HEK293 (cell line): ENCODE measurements around the gene SLC31A1.

Experiments used
- OVOL3 ChIP-seq: fragments of 450-650 bp; formaldehyde crosslinking; IDR thresholded peaks from 2 replicates; pipeline ENCODE4 v1.5.1; 2016; ENCODE audit warnings: missing biosample characterization, missing genetic modification characterization
- PRDM1 ChIP-seq: fragments of 450-650 bp; formaldehyde crosslinking; IDR thresholded peaks from 2 replicates; pipeline ENCODE4; 2016; ENCODE audit warnings: missing biosample characterization, missing genetic modification characterization
- SP2 ChIP-seq: fragments of 450-650 bp; formaldehyde crosslinking; IDR thresholded peaks from 2 replicates; pipeline ENCODE4 v1.5.1; 2016; ENCODE audit warnings: missing biosample characterization, missing genetic modification characterization
- YY1 ChIP-seq: fragments of 450-650 bp; formaldehyde crosslinking; IDR thresholded peaks from 2 replicates; pipeline ENCODE4 v1.5.1; 2018; ENCODE audit warnings: missing biosample characterization, missing genetic modification characterization
- ZFP69B ChIP-seq: fragments of 450-650 bp; formaldehyde crosslinking; IDR thresholded peaks from 2 replicates; pipeline ENCODE4 v1.5.1; 2016; ENCODE audit warnings: missing biosample characterization, missing genetic modification characterization
- ZNF121 ChIP-seq: fragments of 450-650 bp; formaldehyde crosslinking; IDR thresholded peaks from 2 replicates; pipeline ENCODE4 v1.5.1; 2016; ENCODE audit warnings: missing biosample characterization, missing genetic modification characterization
- ZNF174 ChIP-seq: fragments of 450-650 bp; formaldehyde crosslinking; IDR thresholded peaks from 2 replicates; pipeline ENCODE4 v1.5.0; 2017; ENCODE audit warnings: missing biosample characterization, mild to moderate bottlenecking, missing genetic modification characterization
- ZNF211 ChIP-seq: fragments of 450-650 bp; formaldehyde crosslinking; IDR thresholded peaks from 2 replicates; pipeline ENCODE4 v1.5.1; 2016; ENCODE audit warnings: low read depth, missing biosample characterization, missing genetic modification characterization
- ZNF274 ChIP-seq, 2 experiments: fragments of 200-500 bp in 1 of 2; fragments of 450-650 bp in 1 of 2; sonication (Bioruptor generic) in 1 of 2; formaldehyde crosslinking in 1 of 2; IDR thresholded peaks; 2 replicates each; pipeline versions ENCODE4 v1.5.1 to v1.6.1; 2014 to 2016; ENCODE audit warnings: borderline replicate concordance in 1 of 2, inconsistent platforms in 1 of 2, low read length in 1 of 2, missing biosample characterization in 1 of 2, missing genetic modification characterization in 1 of 2
- ZNF302 ChIP-seq: fragments of 450-650 bp; formaldehyde crosslinking; IDR thresholded peaks from 2 replicates; pipeline ENCODE4 v1.5.1; 2016; ENCODE audit warnings: missing biosample characterization, missing genetic modification characterization, low read depth
- ZNF37A ChIP-seq: fragments of 450-650 bp; IDR thresholded peaks from 2 replicates; pipeline ENCODE4 v1.5.1; 2018; ENCODE audit warnings: missing biosample characterization, missing genetic modification characterization
- ZNF394 ChIP-seq: fragments of 450-650 bp; formaldehyde crosslinking; IDR thresholded peaks from 2 replicates; pipeline ENCODE4 v1.5.1; 2016; ENCODE audit warnings: missing biosample characterization, missing genetic modification characterization, mild to moderate bottlenecking, moderate library complexity, borderline replicate concordance
- ZNF404 ChIP-seq: fragments of 450-650 bp; formaldehyde crosslinking; IDR thresholded peaks from 2 replicates; pipeline ENCODE4 v1.5.1; 2017; ENCODE audit warnings: missing biosample characterization, missing genetic modification characterization
- ZNF629 ChIP-seq: fragments of 450-650 bp; formaldehyde crosslinking; IDR thresholded peaks from 2 replicates; pipeline ENCODE4 v1.5.1; 2017; ENCODE audit warnings: missing biosample characterization, missing genetic modification characterization
- ZNF658 ChIP-seq: fragments of 450-650 bp; formaldehyde crosslinking; IDR thresholded peaks from 2 replicates; pipeline ENCODE4; 2016; ENCODE audit warnings: missing biosample characterization, missing genetic modification characterization
- ZNF664 ChIP-seq: fragments of 450-650 bp; formaldehyde crosslinking; IDR thresholded peaks from 2 replicates; pipeline ENCODE4 v1.5.1; 2016; ENCODE audit warnings: missing biosample characterization, missing genetic modification characterization
- TF ChIP-seq, protein P1 (sequence below): fragments of 450-650 bp; formaldehyde crosslinking; optimal IDR thresholded peaks from 2 replicates; pipeline ENCODE3; 2016; ENCODE audit warnings: missing biosample characterization, mild to moderate bottlenecking, missing genetic modification characterization
- TF ChIP-seq, protein P2 (sequence below): fragments of 450-650 bp; formaldehyde crosslinking; IDR thresholded peaks from 2 replicates; pipeline ENCODE4 v1.5.1; 2016; ENCODE audit warnings: missing biosample characterization, missing genetic modification characterization
- TF ChIP-seq, protein P3 (sequence below): fragments of 450-650 bp; formaldehyde crosslinking; IDR thresholded peaks from 2 replicates; pipeline ENCODE4 v1.5.1; 2016; ENCODE audit warnings: missing biosample characterization, missing genetic modification characterization
- TF ChIP-seq, protein P4 (sequence below): fragments of 450-650 bp; formaldehyde crosslinking; IDR thresholded peaks from 2 replicates; pipeline ENCODE4 v1.5.1; 2017; ENCODE audit warnings: missing biosample characterization, missing genetic modification characterization
- TF ChIP-seq, protein P5 (sequence below): fragments of 450-650 bp; formaldehyde crosslinking; IDR thresholded peaks from 2 replicates; pipeline ENCODE4 v1.5.0; 2017; ENCODE audit warnings: missing biosample characterization, missing genetic modification characterization, borderline replicate concordance
- TF ChIP-seq, protein P6 (sequence below): fragments of 450-650 bp; IDR thresholded peaks from 2 replicates; pipeline ENCODE4 v1.5.1; 2018; ENCODE audit warnings: missing biosample characterization, mild to moderate bottlenecking, missing genetic modification characterization
- TF ChIP-seq, protein P7 (sequence below): fragments of 450-650 bp; formaldehyde crosslinking; IDR thresholded peaks from 2 replicates; pipeline ENCODE4 v1.5.1; 2016; ENCODE audit warnings: missing biosample characterization, missing genetic modification characterization
- TF ChIP-seq, protein P8 (sequence below): fragments of 450-650 bp; formaldehyde crosslinking; IDR thresholded peaks from 2 replicates; pipeline ENCODE4 v1.5.1; 2016; ENCODE audit warnings: missing biosample characterization, missing genetic modification characterization

SLC31A1 gene

DNA sequence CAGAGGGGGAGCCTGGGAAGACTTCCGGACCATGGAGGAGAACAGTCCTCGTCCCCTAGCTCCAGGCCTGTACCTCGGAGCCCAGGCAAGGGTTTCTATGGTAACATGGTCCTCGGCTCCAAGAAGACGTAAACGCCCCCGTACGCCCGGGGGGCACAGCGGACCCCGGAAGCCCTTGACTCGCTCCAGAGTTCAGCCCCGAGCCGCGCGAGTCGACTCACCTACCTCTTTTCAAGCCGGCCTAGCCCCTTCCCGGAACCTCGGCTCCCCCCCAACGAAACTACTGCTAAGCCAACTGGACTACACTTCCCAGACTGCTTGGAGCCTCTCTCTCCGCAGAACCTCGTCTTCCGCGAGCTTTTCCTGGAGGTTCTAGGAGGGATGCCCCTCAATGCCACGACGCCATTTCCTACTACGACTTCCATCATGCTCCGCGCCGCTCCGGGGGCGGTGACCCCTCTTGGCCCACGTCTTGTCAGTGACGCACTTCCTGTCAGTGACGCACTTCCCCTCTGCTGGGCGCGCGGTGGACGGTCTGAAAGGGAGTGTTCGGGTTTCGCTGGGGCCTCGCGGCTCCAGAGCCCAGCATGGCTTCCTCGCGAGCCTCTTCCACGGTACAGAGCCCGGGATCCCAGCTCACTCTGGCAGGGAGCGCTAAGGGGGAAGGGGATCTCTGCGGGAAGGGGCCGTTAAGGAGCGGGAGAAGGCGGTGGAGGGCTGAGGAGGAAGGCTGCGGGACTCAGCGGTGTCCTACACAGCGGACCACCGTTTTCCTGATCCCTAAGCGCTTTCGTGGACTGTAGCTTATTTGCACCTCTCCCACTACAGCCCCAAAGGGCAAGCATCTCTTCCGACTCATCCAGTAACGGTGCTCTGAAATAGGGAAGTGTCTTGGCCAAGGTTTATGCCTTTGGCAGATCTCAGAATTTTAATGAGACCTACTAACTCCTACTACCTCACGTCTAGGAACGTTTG lies 54.1 kb downstream of the SLC31A1 start, which contains the start of the genes CDC26 and PRPF4 (continued):
- TF ChIP-seq, protein P1, sequence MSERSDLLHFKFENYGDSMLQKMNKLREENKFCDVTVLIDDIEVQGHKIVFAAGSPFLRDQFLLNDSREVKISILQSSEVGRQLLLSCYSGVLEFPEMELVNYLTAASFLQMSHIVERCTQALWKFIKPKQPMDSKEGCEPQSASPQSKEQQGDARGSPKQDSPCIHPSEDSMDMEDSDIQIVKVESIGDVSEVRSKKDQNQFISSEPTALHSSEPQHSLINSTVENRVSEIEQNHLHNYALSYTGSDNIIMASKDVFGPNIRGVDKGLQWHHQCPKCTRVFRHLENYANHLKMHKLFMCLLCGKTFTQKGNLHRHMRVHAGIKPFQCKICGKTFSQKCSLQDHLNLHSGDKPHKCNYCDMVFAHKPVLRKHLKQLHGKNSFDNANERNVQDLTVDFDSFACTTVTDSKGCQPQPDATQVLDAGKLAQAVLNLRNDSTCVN (tag by site-specific recombination): peak; percentile 48
- peak; percentile 53; the same call in 1 of the 2 replicates for TF ChIP-seq ZNF121
- TF ChIP-seq, protein P2, sequence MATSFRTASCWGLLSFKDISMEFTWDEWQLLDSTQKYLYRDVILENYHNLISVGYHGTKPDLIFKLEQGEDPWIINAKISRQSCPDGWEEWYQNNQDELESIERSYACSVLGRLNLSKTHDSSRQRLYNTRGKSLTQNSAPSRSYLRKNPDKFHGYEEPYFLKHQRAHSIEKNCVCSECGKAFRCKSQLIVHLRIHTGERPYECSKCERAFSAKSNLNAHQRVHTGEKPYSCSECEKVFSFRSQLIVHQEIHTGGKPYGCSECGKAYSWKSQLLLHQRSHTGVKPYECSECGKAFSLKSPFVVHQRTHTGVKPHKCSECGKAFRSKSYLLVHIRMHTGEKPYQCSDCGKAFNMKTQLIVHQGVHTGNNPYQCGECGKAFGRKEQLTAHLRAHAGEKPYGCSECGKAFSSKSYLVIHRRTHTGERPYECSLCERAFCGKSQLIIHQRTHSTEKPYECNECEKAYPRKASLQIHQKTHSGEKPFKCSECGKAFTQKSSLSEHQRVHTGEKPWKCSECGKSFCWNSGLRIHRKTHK (tag by site-specific recombination): no peak
- TF ChIP-seq, protein P3, sequence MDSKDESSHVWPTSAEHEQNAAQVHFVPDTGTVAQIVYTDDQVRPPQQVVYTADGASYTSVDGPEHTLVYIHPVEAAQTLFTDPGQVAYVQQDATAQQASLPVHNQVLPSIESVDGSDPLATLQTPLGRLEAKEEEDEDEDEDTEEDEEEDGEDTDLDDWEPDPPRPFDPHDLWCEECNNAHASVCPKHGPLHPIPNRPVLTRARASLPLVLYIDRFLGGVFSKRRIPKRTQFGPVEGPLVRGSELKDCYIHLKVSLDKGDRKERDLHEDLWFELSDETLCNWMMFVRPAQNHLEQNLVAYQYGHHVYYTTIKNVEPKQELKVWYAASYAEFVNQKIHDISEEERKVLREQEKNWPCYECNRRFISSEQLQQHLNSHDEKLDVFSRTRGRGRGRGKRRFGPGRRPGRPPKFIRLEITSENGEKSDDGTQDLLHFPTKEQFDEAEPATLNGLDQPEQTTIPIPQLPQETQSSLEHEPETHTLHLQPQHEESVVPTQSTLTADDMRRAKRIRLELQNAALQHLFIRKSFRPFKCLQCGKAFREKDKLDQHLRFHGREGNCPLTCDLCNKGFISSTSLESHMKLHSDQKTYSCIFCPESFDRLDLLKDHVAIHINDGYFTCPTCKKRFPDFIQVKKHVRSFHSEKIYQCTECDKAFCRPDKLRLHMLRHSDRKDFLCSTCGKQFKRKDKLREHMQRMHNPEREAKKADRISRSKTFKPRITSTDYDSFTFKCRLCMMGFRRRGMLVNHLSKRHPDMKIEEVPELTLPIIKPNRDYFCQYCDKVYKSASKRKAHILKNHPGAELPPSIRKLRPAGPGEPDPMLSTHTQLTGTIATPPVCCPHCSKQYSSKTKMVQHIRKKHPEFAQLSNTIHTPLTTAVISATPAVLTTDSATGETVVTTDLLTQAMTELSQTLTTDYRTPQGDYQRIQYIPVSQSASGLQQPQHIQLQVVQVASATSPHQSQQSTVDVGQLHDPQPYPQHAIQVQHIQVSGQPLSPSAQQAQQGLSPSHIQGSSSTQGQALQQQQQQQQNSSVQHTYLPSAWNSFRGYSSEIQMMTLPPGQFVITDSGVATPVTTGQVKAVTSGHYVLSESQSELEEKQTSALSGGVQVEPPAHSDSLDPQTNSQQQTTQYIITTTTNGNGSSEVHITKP (tag by site-specific recombination): peak; percentile 85
- no peak for TF ChIP-seq ZNF37A (tag by site-specific recombination)
- TF ChIP-seq YY1 (tag by site-specific recombination): peak; percentile 83
- TF ChIP-seq, protein P4, sequence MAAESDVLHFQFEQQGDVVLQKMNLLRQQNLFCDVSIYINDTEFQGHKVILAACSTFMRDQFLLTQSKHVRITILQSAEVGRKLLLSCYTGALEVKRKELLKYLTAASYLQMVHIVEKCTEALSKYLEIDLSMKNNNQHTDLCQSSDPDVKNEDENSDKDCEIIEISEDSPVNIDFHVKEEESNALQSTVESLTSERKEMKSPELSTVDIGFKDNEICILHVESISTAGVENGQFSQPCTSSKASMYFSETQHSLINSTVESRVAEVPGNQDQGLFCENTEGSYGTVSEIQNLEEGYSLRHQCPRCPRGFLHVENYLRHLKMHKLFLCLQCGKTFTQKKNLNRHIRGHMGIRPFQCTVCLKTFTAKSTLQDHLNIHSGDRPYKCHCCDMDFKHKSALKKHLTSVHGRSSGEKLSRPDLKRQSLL (tag by site-specific recombination): no peak
- TF ChIP-seq OVOL3 (tag by site-specific recombination): no peak
- no peak for TF ChIP-seq ZFP69B
- TF ChIP-seq ZNF629 (tag by site-specific recombination): peak; percentile 100
- TF ChIP-seq ZNF302 (tag by site-specific recombination): no peak
- TF ChIP-seq ZNF211 (tag by site-specific recombination): no peak
- TF ChIP-seq, protein P5, sequence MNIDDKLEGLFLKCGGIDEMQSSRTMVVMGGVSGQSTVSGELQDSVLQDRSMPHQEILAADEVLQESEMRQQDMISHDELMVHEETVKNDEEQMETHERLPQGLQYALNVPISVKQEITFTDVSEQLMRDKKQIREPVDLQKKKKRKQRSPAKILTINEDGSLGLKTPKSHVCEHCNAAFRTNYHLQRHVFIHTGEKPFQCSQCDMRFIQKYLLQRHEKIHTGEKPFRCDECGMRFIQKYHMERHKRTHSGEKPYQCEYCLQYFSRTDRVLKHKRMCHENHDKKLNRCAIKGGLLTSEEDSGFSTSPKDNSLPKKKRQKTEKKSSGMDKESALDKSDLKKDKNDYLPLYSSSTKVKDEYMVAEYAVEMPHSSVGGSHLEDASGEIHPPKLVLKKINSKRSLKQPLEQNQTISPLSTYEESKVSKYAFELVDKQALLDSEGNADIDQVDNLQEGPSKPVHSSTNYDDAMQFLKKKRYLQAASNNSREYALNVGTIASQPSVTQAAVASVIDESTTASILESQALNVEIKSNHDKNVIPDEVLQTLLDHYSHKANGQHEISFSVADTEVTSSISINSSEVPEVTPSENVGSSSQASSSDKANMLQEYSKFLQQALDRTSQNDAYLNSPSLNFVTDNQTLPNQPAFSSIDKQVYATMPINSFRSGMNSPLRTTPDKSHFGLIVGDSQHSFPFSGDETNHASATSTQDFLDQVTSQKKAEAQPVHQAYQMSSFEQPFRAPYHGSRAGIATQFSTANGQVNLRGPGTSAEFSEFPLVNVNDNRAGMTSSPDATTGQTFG (tag by site-specific recombination): no peak
- TF ChIP-seq, protein P6, sequence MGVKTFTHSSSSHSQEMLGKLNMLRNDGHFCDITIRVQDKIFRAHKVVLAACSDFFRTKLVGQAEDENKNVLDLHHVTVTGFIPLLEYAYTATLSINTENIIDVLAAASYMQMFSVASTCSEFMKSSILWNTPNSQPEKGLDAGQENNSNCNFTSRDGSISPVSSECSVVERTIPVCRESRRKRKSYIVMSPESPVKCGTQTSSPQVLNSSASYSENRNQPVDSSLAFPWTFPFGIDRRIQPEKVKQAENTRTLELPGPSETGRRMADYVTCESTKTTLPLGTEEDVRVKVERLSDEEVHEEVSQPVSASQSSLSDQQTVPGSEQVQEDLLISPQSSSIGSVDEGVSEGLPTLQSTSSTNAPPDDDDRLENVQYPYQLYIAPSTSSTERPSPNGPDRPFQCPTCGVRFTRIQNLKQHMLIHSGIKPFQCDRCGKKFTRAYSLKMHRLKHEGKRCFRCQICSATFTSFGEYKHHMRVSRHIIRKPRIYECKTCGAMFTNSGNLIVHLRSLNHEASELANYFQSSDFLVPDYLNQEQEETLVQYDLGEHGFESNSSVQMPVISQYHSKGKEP (tag by site-specific recombination): no peak
- no peak for TF ChIP-seq ZNF174 (tag by site-specific recombination)
- TF ChIP-seq, protein P7, sequence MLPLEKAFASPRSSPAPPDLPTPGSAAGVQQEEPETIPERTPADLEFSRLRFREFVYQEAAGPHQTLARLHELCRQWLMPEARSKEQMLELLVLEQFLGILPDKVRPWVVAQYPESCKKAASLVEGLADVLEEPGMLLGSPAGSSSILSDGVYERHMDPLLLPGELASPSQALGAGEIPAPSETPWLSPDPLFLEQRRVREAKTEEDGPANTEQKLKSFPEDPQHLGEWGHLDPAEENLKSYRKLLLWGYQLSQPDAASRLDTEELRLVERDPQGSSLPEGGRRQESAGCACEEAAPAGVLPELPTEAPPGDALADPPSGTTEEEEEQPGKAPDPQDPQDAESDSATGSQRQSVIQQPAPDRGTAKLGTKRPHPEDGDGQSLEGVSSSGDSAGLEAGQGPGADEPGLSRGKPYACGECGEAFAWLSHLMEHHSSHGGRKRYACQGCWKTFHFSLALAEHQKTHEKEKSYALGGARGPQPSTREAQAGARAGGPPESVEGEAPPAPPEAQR (tag by site-specific recombination): no peak
- TF ChIP-seq ZNF404 (tag by site-specific recombination): no peak
- TF ChIP-seq, protein P8, sequence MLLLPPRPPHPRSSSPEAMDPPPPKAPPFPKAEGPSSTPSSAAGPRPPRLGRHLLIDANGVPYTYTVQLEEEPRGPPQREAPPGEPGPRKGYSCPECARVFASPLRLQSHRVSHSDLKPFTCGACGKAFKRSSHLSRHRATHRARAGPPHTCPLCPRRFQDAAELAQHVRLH (tag by site-specific recombination): peak; percentile 28; the same call in 1 of the 2 replicates
- no peak for TF ChIP-seq ZNF274 (IDR thresholded peaks at IDR 0.05; ENCODE audit: low read length)
- no peak for TF ChIP-seq ZNF274 (tag by site-specific recombination; IDR thresholded peaks at IDR 0.05; ENCODE audit: borderline replicate concordance)
- TF ChIP-seq PRDM1 (tag by site-specific recombination): 0 out of 2 replicates have a peak, but pooled peaks have one; percentile 13
- peak; percentile 49 for TF ChIP-seq ZNF394 (tag by site-specific recombination)
- TF ChIP-seq ZNF658 (tag by site-specific recombination): no peak
- peak; percentile 95 for TF ChIP-seq SP2 (tag by site-specific recombination)
- no peak for TF ChIP-seq ZNF664 (tag by site-specific recombination)
- TF ChIP-seq, all 188 proteins: peak for 51
